Type B pancreatic cell (in vitro differentiated cells): ENCODE data around the gene ACTN3. TPM values are rescaled to one million over a fixed set of nuclear protein-coding genes. Genes with fewer than 3 reads are reported as not detected.
"Not testable (repeated sequence)": the region's sequence is repeated elsewhere in the genome, so short reads cannot be mapped to it uniquely, and the experiment has no call there.

Source experiments
- DNase-seq: peaks from one replicate; pipeline ENCODE4 v3.0.0; 2021; ENCODE audit warnings: mixed read lengths; ENCODE audit not compliant: unreplicated experiment; ENCODE audit errors: extremely low spot score
- H3K27ac Mint-ChIP-seq: 2 replicates; pipeline ENCODE4 v1.8.0; 2021; ENCODE audit warnings: mild to moderate bottlenecking, mixed read lengths
- H3K27me3 Mint-ChIP-seq: 2 replicates; pipeline ENCODE4 v1.8.0; 2021; ENCODE audit warnings: mixed read lengths
- H3K36me3 Mint-ChIP-seq: 2 replicates; pipeline ENCODE4 v1.8.0; 2021; ENCODE audit warnings: mixed read lengths
- H3K4me1 Mint-ChIP-seq: one replicate; pipeline ENCODE4 v1.8.0; 2021; ENCODE audit warnings: mixed read lengths; ENCODE audit not compliant: unreplicated experiment
- H3K4me3 Mint-ChIP-seq: 2 replicates; pipeline ENCODE4 v1.8.0; 2021; ENCODE audit warnings: mild to moderate bottlenecking, mixed read lengths
- H3K9me3 Mint-ChIP-seq: 2 replicates; pipeline ENCODE4 v1.8.0; 2021; ENCODE audit warnings: mixed read lengths
- total RNA-seq: library from RNA; stranded (reverse); gene quantifications from 2 replicates; pipeline ENCODE4 v1.2.1, GENCODE V29; 2021; ENCODE audit warnings: low replicate concordance
- TF ChIP-seq, protein P1 (sequence below): fragments of 200-600 bp; sonication (generic); conservative IDR thresholded peaks from 2 replicates; pipeline ENCODE4 v1.5.0; 2021; ENCODE audit warnings: antibody characterized with exemption, mild to moderate bottlenecking

Gene ACTN3
- total RNA-seq, 1 donor from 2014 or later, result 2.6 TPM

DNA sequence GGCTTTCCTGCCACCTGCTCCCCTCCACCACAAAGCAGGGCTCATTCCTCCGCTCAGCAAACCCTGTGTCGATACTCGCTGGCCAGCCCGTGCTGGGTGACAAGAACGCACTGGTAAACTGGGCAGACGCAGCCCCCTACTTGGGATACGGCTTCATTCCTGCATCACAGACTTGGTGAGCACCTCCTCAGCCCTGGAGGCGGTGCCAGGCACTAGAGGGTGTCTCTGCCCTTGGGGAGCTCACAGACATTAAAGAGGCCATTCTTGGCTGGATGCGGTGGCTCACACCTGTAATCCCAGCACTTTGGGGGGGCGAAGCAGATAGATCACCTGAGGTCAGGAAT, 6.9 kb upstream of the ACTN3 start:
- Mint-ChIP-seq H3K4me3 (no peak overlapping the region), H3K36me3 (peaks cover 16% of the 10 kb centered on the region), H3K4me1 (peaks cover 15% of the 10 kb centered on the region), H3K27me3 (no peaks in the 10 kb centered on the region), H3K9me3 (no peaks in the 10 kb centered on the region), H3K27ac (no peak overlapping the region)
- no peak for DNase-seq
- TF ChIP-seq, protein P1, sequence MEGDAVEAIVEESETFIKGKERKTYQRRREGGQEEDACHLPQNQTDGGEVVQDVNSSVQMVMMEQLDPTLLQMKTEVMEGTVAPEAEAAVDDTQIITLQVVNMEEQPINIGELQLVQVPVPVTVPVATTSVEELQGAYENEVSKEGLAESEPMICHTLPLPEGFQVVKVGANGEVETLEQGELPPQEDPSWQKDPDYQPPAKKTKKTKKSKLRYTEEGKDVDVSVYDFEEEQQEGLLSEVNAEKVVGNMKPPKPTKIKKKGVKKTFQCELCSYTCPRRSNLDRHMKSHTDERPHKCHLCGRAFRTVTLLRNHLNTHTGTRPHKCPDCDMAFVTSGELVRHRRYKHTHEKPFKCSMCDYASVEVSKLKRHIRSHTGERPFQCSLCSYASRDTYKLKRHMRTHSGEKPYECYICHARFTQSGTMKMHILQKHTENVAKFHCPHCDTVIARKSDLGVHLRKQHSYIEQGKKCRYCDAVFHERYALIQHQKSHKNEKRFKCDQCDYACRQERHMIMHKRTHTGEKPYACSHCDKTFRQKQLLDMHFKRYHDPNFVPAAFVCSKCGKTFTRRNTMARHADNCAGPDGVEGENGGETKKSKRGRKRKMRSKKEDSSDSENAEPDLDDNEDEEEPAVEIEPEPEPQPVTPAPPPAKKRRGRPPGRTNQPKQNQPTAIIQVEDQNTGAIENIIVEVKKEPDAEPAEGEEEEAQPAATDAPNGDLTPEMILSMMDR, result no peak

DNA sequence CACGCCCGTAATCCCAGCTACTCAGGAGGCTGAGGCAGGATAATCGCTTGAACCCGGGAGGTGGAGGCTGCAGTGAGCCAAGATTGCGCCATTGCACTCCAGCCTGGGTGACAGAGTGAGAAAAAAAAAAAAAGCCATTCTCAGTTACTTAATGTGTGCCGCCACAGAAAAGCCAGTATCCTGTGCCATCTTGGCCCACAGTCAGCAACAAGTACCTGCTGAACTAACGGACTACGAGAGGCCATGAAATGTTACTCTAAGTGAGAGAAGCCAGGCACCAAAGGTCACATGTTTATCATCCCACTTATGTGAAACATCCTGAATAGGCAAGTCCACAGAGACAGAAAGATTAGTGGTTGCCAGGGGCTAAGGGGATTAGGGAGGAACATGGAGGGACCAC, 6.1 kb upstream of the ACTN3 start:
- H3K36me3 Mint-ChIP-seq, result peaks cover 14% of the 10 kb centered on the region
- not testable (repeated sequence) for H3K27ac Mint-ChIP-seq, H3K4me3 Mint-ChIP-seq, DNase-seq, H3K27me3 Mint-ChIP-seq, H3K9me3 Mint-ChIP-seq
- H3K4me1 Mint-ChIP-seq, result peaks cover 20% of the 10 kb centered on the region

DNA sequence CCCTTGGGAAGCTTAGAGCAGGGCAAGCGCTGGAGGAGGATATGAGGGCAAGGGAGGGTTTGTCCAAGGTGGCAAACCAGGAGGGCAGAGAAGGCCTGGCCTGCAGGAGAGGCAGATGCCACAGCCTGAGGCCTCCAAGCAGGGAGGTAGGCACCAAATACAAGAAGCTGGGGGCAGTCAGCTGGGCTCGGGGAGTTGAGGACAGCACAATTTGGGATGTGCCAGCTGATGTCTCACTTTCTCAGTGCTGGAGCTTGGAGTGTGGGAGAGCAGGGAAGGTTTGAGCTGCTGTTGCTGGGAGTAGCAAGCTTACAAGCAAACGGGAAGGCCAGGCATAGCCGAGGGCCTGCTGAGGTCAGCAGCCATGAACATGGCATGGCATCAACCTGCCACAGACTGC, 4.8 kb upstream of the ACTN3 start:
- Mint-ChIP-seq H3K4me1 (peaks cover 20% of the 10 kb centered on the region), H3K36me3 (peaks cover 9% of the 10 kb centered on the region), H3K27me3 (no peaks in the 10 kb centered on the region), H3K27ac (no peak overlapping the region), H3K4me3 (peak overlapping the region; percentile 14), H3K9me3 (no peaks in the 10 kb centered on the region)
- no peak for DNase-seq
- TF ChIP-seq, protein P1, result no peak

DNA sequence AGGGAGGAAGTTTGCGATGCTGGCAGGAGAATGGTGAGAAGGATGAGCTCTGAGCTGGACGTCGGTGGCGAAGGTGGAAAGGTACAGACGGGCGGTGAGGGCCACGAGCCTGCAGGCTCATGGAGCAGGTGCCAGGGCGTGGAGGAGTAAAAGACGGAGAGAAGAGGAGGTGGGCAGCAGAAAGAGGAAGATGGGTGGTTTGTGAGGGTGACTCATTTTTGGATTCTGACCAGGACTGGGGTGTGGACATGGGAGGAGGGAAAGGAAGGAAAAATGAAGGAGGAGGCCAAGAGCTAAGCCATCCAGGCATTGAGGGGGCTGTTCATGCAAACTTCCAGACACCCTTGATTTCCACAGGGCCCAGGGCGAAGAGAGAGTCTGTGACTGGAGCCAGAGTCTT, 4.3 kb upstream of the ACTN3 start:
- Mint-ChIP-seq H3K27me3 (no peaks in the 10 kb centered on the region), H3K4me3 (peak overlapping the region; percentile 34), H3K36me3 (peaks cover 9% of the 10 kb centered on the region), H3K27ac (no peak overlapping the region), H3K4me1 (peaks cover 22% of the 10 kb centered on the region), H3K9me3 (no peaks in the 10 kb centered on the region)
- no peak for DNase-seq
- TF ChIP-seq, protein P1, result no peak

DNA sequence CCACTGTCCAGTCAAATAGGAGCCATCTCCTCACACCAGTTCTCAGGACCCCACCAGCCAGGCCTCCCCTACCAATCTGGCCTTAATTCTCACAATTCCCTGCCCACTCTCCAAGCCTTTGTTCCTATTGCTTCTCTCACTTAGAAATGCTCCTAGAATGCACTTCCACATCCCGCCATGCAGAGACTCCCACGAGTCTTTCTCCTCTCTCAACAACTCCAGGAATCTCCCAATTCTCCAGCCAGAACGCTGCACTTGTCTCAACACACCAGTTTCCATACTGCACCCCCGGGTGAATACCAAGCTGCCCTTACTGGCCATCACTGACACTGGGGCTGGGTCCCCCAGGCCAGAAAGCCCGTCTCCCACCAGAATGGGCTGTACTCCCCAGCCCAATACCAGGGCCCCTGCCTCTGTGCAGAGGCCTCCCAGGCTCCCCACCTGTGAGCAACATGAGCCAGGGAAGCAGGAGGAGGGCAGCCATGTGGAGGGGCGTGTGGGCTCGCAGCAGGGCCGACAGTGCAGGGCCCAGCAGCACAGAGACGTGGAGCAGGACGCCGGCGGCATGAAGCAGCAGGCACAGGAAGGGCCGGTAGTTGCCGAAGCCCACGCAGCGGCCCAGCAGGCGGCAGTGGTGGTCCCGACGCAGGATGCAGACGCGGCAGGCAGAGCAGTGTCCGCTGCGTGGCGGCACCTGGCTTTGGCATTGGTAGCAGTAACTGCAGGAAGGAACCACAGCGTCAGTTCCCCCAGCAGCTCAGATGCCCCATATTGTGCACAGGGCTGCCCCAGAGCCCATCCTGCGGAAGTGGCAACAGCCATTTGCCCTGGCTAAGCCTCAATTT, 3.2 kb upstream of the ACTN3 start:
- Mint-ChIP-seq H3K4me3 (peak overlapping the region; percentile 56), H3K27ac (peak overlapping the region; percentile 22), H3K9me3 (no peaks in the 10 kb centered on the region), H3K36me3 (peaks cover 8% of the 10 kb centered on the region), H3K4me1 (peaks cover 32% of the 10 kb centered on the region), H3K27me3 (peaks cover 2% of the 10 kb centered on the region)
- TF ChIP-seq, protein P1, result peak; percentile 52
- DNase-seq, result no peak

DNA sequence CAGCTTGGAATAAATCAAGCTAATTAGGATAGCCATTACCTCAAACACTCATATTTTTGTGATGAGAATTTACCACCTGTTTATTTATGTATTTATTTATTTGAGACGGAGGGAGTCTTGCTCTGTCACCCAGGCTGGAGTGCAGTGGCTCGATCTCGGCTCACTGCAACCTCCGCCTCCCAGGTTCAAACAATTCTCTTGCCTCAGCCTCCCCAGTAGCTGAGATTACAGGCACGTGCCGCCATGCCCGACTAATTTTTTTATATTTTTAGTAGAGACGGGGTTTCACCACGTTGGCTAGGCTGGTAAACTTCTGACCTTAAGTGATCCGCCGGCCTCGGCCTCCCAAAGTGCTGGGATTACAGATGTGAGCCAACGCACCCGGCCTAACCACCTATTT, 1.8 kb upstream of the ACTN3 start:
- H3K36me3 Mint-ChIP-seq, H3K27ac Mint-ChIP-seq, DNase-seq, H3K9me3 Mint-ChIP-seq, H3K27me3 Mint-ChIP-seq: not testable (repeated sequence)
- peak overlapping the region; percentile 87 for H3K4me3 Mint-ChIP-seq
- peaks cover 36% of the 10 kb centered on the region for H3K4me1 Mint-ChIP-seq
